B cell (primary cell): ENCODE data around the gene SELENBP1. TPM values are rescaled to one million over a fixed set of nuclear protein-coding genes. Genes with fewer than 3 reads are reported as not detected.
A peak's percentile ranks its signal among the peaks of the same experiment; 100 is the strongest.

Experiments
- ATAC-seq: fragments of 200-7000 bp; cut with Tn5 transposase; one replicate; pipeline ENCODE4 v1.10.0; 2021; ENCODE audit warnings: low read depth, mild to moderate bottlenecking, moderate number of reproducible peaks, moderate library complexity
- CTCF ChIA-PET: fragments of 350-600 bp; sonication (Branson Sonifier 250); formaldehyde crosslinking; loops from one replicate; lab custom pipeline; 2021; ENCODE audit warnings: antibody characterized with exemption, inconsistent platforms; lab: Charles Lee
- POLR2A ChIA-PET: fragments of 350-600 bp; sonication (Branson Sonifier 250); formaldehyde crosslinking; loops from one replicate; lab custom pipeline; 2021; ENCODE audit warnings: antibody characterized with exemption; lab: Charles Lee
- DNase-seq: peaks from one replicate; pipeline ENCODE4 v3.0.0; 2013
- H2AFZ ChIP-seq: 2 replicates; pipeline ENCODE4 v1.6.1; 2012; ENCODE audit warnings: mild to moderate bottlenecking, low read depth, low read length; ENCODE audit not compliant: insufficient read depth, poor library complexity, severe bottlenecking
- H3K27ac ChIP-seq, 2 donors: 1 replicate in 1 of 2; 2 replicates in 1 of 2; pipeline ENCODE4 v1.5.1; 2012 to 2013; ENCODE audit warnings: low read length in 2 of 2, mild to moderate bottlenecking in 2 of 2, moderate library complexity in 1 of 2
- H3K27me3 ChIP-seq, 4 experiments: fragments of 200-600 bp in 1 of 4; sonication (generic) in 1 of 4; replicated peaks in 1 of 4; 1 replicate in 2 of 4; 2 replicates in 2 of 4; pipeline versions ENCODE4 v1.6.1 to v1.7.0; 2013 to 2016; ENCODE audit warnings: low read length in 3 of 4, mild to moderate bottlenecking in 2 of 4, mixed read lengths in 1 of 4, moderate library complexity in 1 of 4; ENCODE audit not compliant: insufficient read depth in 4 of 4, control insufficient read depth in 3 of 4; ENCODE audit errors: control extremely low read depth in 1 of 4
- H3K36me3 ChIP-seq, 2 experiments: replicated peaks in 1 of 2; 1 replicate in 1 of 2; 2 replicates in 1 of 2; pipeline versions ENCODE4 v1.6.1 to v1.7.1; 2013; ENCODE audit warnings: low read length in 1 of 2; ENCODE audit not compliant: insufficient read depth in 2 of 2, control insufficient read depth in 1 of 2; ENCODE audit errors: control extremely low read depth in 1 of 2, extremely low read depth in 1 of 2
- H3K4me1 ChIP-seq, 2 donors: fragments of 200-600 bp in 1 of 2; sonication (generic) in 1 of 2; 1 replicate in 1 of 2; 2 replicates in 1 of 2; pipeline versions ENCODE4 v1.5.1 to v1.6.1; 2013 to 2017; ENCODE audit warnings: low read length in 2 of 2; ENCODE audit not compliant: control insufficient read depth in 2 of 2, insufficient read depth in 2 of 2
- H3K4me2 ChIP-seq: replicated peaks from 2 replicates; pipeline ENCODE3; 2012; ENCODE audit warnings: mild to moderate bottlenecking, low read depth, low read length; ENCODE audit not compliant: poor library complexity, severe bottlenecking
- H3K4me3 ChIP-seq, 5 experiments: fragments of 200-600 bp in 1 of 5; sonication (generic) in 1 of 5; 1 replicate in 3 of 5; 2 replicates in 2 of 5; pipeline versions ENCODE4 v1.5.1 to v1.7.0; 2011 to 2016; ENCODE audit warnings: low read length in 4 of 5, mild to moderate bottlenecking in 4 of 5, low read depth in 2 of 5, control low read depth in 1 of 5, moderate library complexity in 1 of 5; ENCODE audit not compliant: insufficient read depth in 1 of 5; ENCODE audit errors: control extremely low read depth in 1 of 5, extremely low read depth in 1 of 5
- H3K79me2 ChIP-seq: fragments of 200-600 bp; sonication (generic); one replicate; pipeline ENCODE4 v1.6.0; 2016; ENCODE audit warnings: low read length; ENCODE audit not compliant: control insufficient read depth, insufficient read depth
- H3K9ac ChIP-seq: fragments of 200-600 bp; sonication (generic); 2 replicates; pipeline ENCODE4 v1.6.1; 2017; ENCODE audit warnings: mild to moderate bottlenecking, low read length, moderate library complexity
- H3K9me3 ChIP-seq, 3 donors: one replicate each; pipeline versions ENCODE4 v1.6.1 to v1.7.1; 2013; ENCODE audit warnings: low read length in 2 of 3; ENCODE audit not compliant: control insufficient read depth in 2 of 3, insufficient read depth in 1 of 3; ENCODE audit errors: control extremely low read depth in 1 of 3
- H4K20me1 ChIP-seq: 2 replicates; pipeline ENCODE4 v1.6.0; 2012; ENCODE audit warnings: mild to moderate bottlenecking, low read length; ENCODE audit not compliant: insufficient read depth, control insufficient read depth, poor library complexity, severe bottlenecking
- H3K27ac Mint-ChIP-seq: one replicate; pipeline ENCODE4 v1.8.0; 2021; ENCODE audit warnings: mixed read lengths
- H3K27me3 Mint-ChIP-seq: one replicate; pipeline ENCODE4 v1.8.0; 2021; ENCODE audit warnings: mixed read lengths
- H3K4me1 Mint-ChIP-seq: one replicate; pipeline ENCODE4 v1.8.0; 2021; ENCODE audit warnings: mixed read lengths
- H3K4me3 Mint-ChIP-seq: one replicate; pipeline ENCODE4 v1.8.0; 2021; ENCODE audit warnings: mixed read lengths
- H3K9me3 Mint-ChIP-seq: one replicate; pipeline ENCODE4 v1.8.0; 2022; ENCODE audit warnings: mixed read lengths; ENCODE audit not compliant: insufficient read depth
- EZH2 ChIP-seq: IDR thresholded peaks from 2 replicates; pipeline ENCODE4 v1.6.1; 2012; ENCODE audit warnings: borderline replicate concordance, low read depth, mild to moderate bottlenecking, moderate library complexity, low read length; ENCODE audit not compliant: insufficient read depth, poor library complexity, severe bottlenecking
- WGBS: methylation state at CpG from one replicate; pipeline ENCODE4 v1.1.5; 2013; ENCODE audit warnings: missing lambda C conversion rate; ENCODE audit not compliant: insufficient coverage; 5-methylcytosine and 5-hydroxymethylcytosine counted together
- intact Hi-C: fragments of 100-400 bp; cut with micrococcal nuclease; formaldehyde crosslinking; loops from one replicate; pipeline ENCODE4 v1.10.0; 2022
- polyA plus RNA-seq: library from polyadenylated mRNA; depleted of rRNA; stranded (reverse); fragments of >200 nt; gene quantifications from 2 replicates; pipeline ENCODE4 v1.2.3, GENCODE V29; 2012
- total RNA-seq, 2 donors: library from RNA; stranded (reverse); fragments of 120-200 nt in 1 of 2; gene quantifications; 1 replicate in 1 of 2; 2 replicates in 1 of 2; pipeline versions ENCODE4 v1.2.3 to v1.2.4, GENCODE V29; 2013 to 2022
- TF ChIP-seq, protein P1 (sequence below): fragments of 200-600 bp; IDR thresholded peaks from one replicate; pipeline ENCODE4 v1.8.0; 2022; ENCODE audit warnings: antibody characterized with exemption, mild to moderate bottlenecking

Gene SELENBP1
- total and polyA plus RNA-seq, 2 donors (not counting 1 experiment from before 2014, with no cell fraction given): 0.37 TPM; not detected in 1

- H3K4me3 Mint-ChIP-seq: peak overlapping the region; percentile 93
- Histone ChIP-seq H3K4me3 (peak overlapping the region; percentile 72 to 99 (median 90)), H3K27ac (peak overlapping the region; percentile 87 to 89), H3K27me3 (no peaks in the 10 kb centered on the region), H3K9ac (peak overlapping the region; percentile 90), H3K9me3 (no peaks in the 10 kb centered on the region), H4K20me1 (peaks cover 13% of the 10 kb centered on the region), H2AFZ (peak overlapping the region; percentile 90), H3K36me3 (peaks cover 0 to 29% of the 10 kb centered on the region in 2 experiments), H3K79me2 (peaks cover 82% of the 10 kb centered on the region), H3K4me2 (peak overlapping the region; percentile 90), H3K4me1 (peaks cover 21 to 26% of the 10 kb centered on the region in 2 donors)
- TF ChIP-seq EZH2: no peak
- TF ChIP-seq, protein P1, sequence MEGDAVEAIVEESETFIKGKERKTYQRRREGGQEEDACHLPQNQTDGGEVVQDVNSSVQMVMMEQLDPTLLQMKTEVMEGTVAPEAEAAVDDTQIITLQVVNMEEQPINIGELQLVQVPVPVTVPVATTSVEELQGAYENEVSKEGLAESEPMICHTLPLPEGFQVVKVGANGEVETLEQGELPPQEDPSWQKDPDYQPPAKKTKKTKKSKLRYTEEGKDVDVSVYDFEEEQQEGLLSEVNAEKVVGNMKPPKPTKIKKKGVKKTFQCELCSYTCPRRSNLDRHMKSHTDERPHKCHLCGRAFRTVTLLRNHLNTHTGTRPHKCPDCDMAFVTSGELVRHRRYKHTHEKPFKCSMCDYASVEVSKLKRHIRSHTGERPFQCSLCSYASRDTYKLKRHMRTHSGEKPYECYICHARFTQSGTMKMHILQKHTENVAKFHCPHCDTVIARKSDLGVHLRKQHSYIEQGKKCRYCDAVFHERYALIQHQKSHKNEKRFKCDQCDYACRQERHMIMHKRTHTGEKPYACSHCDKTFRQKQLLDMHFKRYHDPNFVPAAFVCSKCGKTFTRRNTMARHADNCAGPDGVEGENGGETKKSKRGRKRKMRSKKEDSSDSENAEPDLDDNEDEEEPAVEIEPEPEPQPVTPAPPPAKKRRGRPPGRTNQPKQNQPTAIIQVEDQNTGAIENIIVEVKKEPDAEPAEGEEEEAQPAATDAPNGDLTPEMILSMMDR: no peak
- intact Hi-C loops: loop anchor here (1.0 to 5.0 kb wide), 6 partner anchors 15 to 131 kb away; partner anchors contain the start of genes PIP5K1A, POGZ, PSMD4 and RFX5
- WGBS: 5% methylated on average over 8 of the region's 12 CpGs
- no peaks in the 10 kb centered on the region for H3K9me3 Mint-ChIP-seq
- no peaks in the 10 kb centered on the region for H3K27me3 Mint-ChIP-seq
- peak overlapping the region; percentile 96 for H3K27ac Mint-ChIP-seq
- ATAC-seq (peak; percentile 43), DNase-seq (peak; percentile 81)
- ChIA-PET POLR2A (interaction anchor here (0.5 to 2.1 kb wide), 10 partner anchors 18 to 1441 kb away, joined by 3 to 18 read pairs (median 5); partner anchors contain the start of genes PSMB4 and RFX5), CTCF (interaction anchor here (0.9 to 10.0 kb wide), 10 partner anchors 15 to 408 kb away, joined by 3 to 148 read pairs (median 4); partner anchors contain the start of genes PSMB4, VPS72 and ZNF687)
- peaks cover 44% of the 10 kb centered on the region for H3K4me1 Mint-ChIP-seq
These were observed 45.8 kb downstream of the SELENBP1 start for GRCh38 chr1:151326619-151327222.
